ENCODE results near the gene GHRL.

GHRL gene

GRCh38 chr3:10238345-10239183, 54.2 kb downstream of the GHRL start:
- no peak for FAIRE-seq

Data from endometrium (tissue), 2 donors.